Nephron (organoid): ENCODE measurements around the gene ROBO1.

Source experiments
- H3K27ac Mint-ChIP-seq, 3 experiments: 2 replicates each; pipeline ENCODE4 v1.8.0; 2020; ENCODE audit warnings: mixed read lengths in 3 of 3, mild to moderate bottlenecking in 2 of 3, moderate library complexity in 1 of 3
- H3K27me3 Mint-ChIP-seq: 2 replicates; pipeline ENCODE4 v1.8.0; 2021; ENCODE audit warnings: low read depth, mild to moderate bottlenecking, moderate library complexity, mixed read lengths
- H3K36me3 Mint-ChIP-seq: 2 replicates; pipeline ENCODE4 v1.8.0; 2020; ENCODE audit warnings: low read depth, mixed read lengths
- H3K4me1 Mint-ChIP-seq: 2 replicates; pipeline ENCODE4 v1.8.0; 2020; ENCODE audit warnings: mixed read lengths
- H3K4me3 Mint-ChIP-seq, 3 experiments: 2 replicates each; pipeline ENCODE4 v1.8.0; 2020; ENCODE audit warnings: mild to moderate bottlenecking in 3 of 3, mixed read lengths in 3 of 3, moderate library complexity in 2 of 3
- H3K9me3 Mint-ChIP-seq: 2 replicates; pipeline ENCODE4 v1.8.0; 2020; ENCODE audit warnings: mixed read lengths
- TF ChIP-seq, protein P1 (sequence below), 3 experiments: fragments of 200-600 bp; sonication (generic); IDR thresholded peaks; one replicate each; pipeline ENCODE4 v1.5.0; 2021; ENCODE audit warnings: antibody characterized with exemption in 3 of 3; ENCODE audit not compliant: unreplicated experiment in 3 of 3

Gene ROBO1

DNA sequence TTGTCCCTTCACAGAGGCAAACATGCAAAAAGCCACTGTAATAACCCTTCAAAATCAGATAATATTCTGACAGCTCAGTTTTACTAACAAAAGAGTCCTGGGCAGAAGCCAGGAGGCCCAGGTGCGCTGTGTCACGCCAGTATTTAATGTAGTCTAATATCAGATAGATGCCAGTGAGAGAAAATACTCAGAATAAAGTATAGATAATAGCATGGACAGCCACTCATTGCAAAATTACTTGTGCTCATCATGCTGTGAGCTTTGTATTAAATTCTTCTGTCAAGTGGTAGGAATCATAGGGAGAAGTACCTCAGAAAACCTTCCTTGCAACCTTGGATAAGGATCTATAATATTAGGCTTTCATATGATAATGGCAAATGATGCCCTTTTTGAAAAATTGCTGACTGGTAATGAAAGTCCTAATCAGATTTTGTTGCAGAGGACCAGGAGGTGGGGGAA lies 1154.3 kb downstream of the ROBO1 start:
- Mint-ChIP-seq H3K27me3 (no peaks in the 10 kb centered on the region), H3K4me1 (no peaks in the 10 kb centered on the region), H3K27ac (no peak overlapping the region), H3K36me3 (peaks cover 44% of the 10 kb centered on the region), H3K4me3 (no peak overlapping the region), H3K9me3 (no peaks in the 10 kb centered on the region)
- TF ChIP-seq, protein P1, sequence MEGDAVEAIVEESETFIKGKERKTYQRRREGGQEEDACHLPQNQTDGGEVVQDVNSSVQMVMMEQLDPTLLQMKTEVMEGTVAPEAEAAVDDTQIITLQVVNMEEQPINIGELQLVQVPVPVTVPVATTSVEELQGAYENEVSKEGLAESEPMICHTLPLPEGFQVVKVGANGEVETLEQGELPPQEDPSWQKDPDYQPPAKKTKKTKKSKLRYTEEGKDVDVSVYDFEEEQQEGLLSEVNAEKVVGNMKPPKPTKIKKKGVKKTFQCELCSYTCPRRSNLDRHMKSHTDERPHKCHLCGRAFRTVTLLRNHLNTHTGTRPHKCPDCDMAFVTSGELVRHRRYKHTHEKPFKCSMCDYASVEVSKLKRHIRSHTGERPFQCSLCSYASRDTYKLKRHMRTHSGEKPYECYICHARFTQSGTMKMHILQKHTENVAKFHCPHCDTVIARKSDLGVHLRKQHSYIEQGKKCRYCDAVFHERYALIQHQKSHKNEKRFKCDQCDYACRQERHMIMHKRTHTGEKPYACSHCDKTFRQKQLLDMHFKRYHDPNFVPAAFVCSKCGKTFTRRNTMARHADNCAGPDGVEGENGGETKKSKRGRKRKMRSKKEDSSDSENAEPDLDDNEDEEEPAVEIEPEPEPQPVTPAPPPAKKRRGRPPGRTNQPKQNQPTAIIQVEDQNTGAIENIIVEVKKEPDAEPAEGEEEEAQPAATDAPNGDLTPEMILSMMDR (IDR thresholded peaks at IDR 0.05; ENCODE audit: unreplicated experiment in 3 of 3): no peak

DNA sequence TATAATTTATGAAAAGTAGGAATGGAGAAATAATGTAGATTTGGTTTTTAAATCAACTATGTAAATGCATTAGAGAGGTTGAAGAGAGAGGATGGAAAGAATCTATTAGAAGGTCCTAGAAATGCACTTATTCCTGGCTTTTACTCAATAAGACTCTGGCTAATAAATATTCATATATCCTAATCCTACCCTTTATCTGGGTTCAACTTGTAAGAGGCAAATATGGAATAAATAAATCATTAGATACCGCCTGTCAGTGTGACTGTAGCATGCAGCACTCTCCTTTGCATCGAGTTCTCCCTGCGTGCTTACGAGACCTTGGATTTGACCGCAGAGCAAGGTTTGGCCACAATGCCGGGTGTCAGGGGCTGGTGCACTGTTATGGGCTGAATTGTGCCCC lies 1156.5 kb downstream of the ROBO1 start:
- Mint-ChIP-seq H3K36me3 (peaks cover 45% of the 10 kb centered on the region), H3K27ac (no peak overlapping the region)
- TF ChIP-seq, protein P1 (IDR thresholded peaks at IDR 0.05; ENCODE audit: unreplicated experiment in 3 of 3): no peak

DNA sequence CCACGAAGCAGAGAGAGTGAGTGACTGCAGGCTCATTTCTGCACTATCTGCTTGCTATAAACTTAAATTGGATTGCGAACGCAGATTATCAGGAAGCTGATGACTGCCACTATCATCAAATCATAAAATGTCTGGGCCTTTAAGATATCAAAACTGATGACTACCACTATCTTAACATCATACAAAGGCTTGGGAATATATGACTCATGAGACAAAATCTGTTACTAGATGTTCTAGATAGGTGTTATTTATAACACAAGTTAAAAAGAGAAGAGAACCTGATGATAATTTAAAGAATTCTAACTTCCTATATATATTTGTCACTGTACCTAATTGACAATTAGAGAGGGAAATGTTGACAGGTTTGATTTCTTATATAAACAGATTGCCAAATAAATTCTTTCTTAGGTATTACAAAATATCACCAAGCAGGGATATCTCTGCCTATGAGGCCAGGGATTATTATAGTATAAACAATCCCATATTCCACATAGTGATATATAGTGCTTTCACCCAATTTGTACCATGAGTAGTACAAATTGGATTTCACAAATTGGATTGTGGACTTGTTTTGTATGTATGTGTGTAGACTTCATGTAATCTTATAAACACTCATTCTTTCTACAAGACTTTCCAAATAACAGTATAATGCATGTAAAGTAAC lies 1157.2 kb downstream of the ROBO1 start:
- Mint-ChIP-seq H3K4me3 (no peak overlapping the region), H3K36me3 (peaks cover 52% of the 10 kb centered on the region), H3K27me3 (no peaks in the 10 kb centered on the region), H3K4me1 (no peaks in the 10 kb centered on the region), H3K9me3 (no peaks in the 10 kb centered on the region), H3K27ac (no peak overlapping the region)
- TF ChIP-seq, protein P1 (IDR thresholded peaks at IDR 0.05; ENCODE audit: unreplicated experiment in 3 of 3): no peak

More for the DNA sequence above, 1156.5 kb downstream of the ROBO1 start:
- Mint-ChIP-seq H3K4me3 (no peak overlapping the region), H3K4me1 (no peaks in the 10 kb centered on the region), H3K9me3 (no peaks in the 10 kb centered on the region), H3K27me3 (no peaks in the 10 kb centered on the region)

DNA sequence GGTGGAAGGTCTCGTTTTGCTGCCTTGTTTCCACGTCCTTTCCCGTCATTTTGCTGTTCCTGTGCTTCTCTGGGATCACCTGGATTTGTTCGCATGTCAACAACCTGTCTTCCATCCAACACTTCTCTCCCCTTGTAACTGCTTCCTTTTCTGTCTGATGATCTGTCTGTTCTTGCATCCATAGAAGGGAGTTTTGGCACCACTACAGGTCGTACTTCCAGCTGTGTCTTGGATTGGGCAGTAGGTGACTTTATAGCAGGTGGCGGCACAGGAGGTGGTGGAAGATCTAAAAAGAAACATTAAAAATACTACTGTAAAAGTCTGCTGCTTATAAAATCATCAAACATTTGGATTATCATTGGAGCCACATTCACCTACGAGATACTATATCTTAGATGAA lies 1161.0 kb downstream of the ROBO1 start:
- H3K9me3 Mint-ChIP-seq: no peaks in the 10 kb centered on the region
- H3K27ac Mint-ChIP-seq: no peak overlapping the region
- H3K4me1 Mint-ChIP-seq: no peaks in the 10 kb centered on the region
- H3K27me3 Mint-ChIP-seq: no peaks in the 10 kb centered on the region
- peaks cover 63% of the 10 kb centered on the region for H3K36me3 Mint-ChIP-seq
- no peak overlapping the region for H3K4me3 Mint-ChIP-seq
- TF ChIP-seq, protein P1 (IDR thresholded peaks at IDR 0.05; ENCODE audit: unreplicated experiment in 3 of 3): no peak

DNA sequence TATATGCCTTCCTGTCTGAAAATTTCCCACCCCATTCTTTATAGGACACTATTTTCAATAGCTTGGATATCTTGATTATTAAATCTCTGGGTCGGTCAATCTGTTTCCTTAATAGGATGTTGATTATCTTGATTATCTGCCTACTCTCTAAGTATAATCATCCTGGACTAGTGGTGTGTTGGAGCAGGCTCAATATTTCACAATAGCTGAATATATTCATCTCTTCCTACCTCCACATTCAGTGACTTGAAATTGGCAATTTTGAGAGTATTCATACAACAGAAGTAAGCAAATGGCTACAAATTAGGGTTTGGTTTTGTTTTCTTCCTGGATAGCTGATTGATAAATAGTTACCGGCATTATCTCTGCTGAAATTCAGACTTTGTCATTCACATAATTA lies 1162.6 kb downstream of the ROBO1 start:
- H3K4me1 Mint-ChIP-seq: no peaks in the 10 kb centered on the region
- peaks cover 54% of the 10 kb centered on the region for H3K36me3 Mint-ChIP-seq
- no peak overlapping the region for H3K4me3 Mint-ChIP-seq
- H3K27ac Mint-ChIP-seq: no peak overlapping the region
- TF ChIP-seq, protein P1 (IDR thresholded peaks at IDR 0.05; ENCODE audit: unreplicated experiment in 3 of 3): no peak
- H3K9me3 Mint-ChIP-seq: no peaks in the 10 kb centered on the region
- H3K27me3 Mint-ChIP-seq: no peaks in the 10 kb centered on the region

DNA sequence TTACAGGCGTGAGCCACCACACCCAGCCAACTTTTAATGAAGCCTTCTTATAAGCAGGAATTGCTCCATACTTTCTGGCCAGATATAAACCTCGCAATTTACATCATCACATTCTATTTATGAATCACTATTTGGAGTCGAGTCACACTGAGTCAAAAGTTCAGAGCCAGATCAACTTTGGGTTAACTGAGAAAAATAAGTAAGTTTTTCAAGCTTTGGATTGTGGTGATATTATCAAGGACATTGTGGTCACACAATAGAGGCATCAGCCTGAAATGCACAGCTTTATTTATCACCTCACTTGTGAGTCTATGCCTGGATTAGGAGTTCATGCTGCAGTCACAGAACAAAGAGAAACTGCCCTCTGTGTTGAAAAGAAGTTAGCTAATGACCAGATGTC lies 1163.5 kb downstream of the ROBO1 start:
- H3K27ac Mint-ChIP-seq: no peak overlapping the region
- H3K36me3 Mint-ChIP-seq: peaks cover 54% of the 10 kb centered on the region
- H3K27me3 Mint-ChIP-seq: no peaks in the 10 kb centered on the region
- H3K4me3 Mint-ChIP-seq: no peak overlapping the region
- TF ChIP-seq, protein P1 (IDR thresholded peaks at IDR 0.05; ENCODE audit: unreplicated experiment in 3 of 3): no peak
- H3K4me1 Mint-ChIP-seq: no peaks in the 10 kb centered on the region
- no peaks in the 10 kb centered on the region for H3K9me3 Mint-ChIP-seq
